Adrenal gland (tissue), 5 donors: ENCODE data around the gene SEMA5A.

ENCODE experiments used
- POLR2A ChIP-seq, 2 donors: fragments of 450-650 bp; IDR thresholded peaks; one replicate each; pipeline ENCODE4 v1.6.1; 2017; ENCODE audit warnings: antibody characterized with exemption in 2 of 2, mild to moderate bottlenecking in 2 of 2, moderate library complexity in 1 of 2
- TF ChIP-seq, protein P1 (sequence below), 6 experiments: fragments of 450-650 bp in 4 of 6; fragments of 200-600 bp in 2 of 6; sonication (generic) in 1 of 6; IDR thresholded peaks; 1 replicate in 5 of 6; 2 replicates in 1 of 6; pipeline versions ENCODE4 v1.5.1 to v1.8.0; 2016 to 2021; ENCODE audit warnings: antibody characterized with exemption in 6 of 6, mild to moderate bottlenecking in 2 of 6, moderate library complexity in 1 of 6
- donor health status: DM: no; HTN: no; CAD: no.

GRCh38 chr5:9482381-9482780 lies 63.5 kb downstream of the SEMA5A start:
- TF ChIP-seq, protein P1, sequence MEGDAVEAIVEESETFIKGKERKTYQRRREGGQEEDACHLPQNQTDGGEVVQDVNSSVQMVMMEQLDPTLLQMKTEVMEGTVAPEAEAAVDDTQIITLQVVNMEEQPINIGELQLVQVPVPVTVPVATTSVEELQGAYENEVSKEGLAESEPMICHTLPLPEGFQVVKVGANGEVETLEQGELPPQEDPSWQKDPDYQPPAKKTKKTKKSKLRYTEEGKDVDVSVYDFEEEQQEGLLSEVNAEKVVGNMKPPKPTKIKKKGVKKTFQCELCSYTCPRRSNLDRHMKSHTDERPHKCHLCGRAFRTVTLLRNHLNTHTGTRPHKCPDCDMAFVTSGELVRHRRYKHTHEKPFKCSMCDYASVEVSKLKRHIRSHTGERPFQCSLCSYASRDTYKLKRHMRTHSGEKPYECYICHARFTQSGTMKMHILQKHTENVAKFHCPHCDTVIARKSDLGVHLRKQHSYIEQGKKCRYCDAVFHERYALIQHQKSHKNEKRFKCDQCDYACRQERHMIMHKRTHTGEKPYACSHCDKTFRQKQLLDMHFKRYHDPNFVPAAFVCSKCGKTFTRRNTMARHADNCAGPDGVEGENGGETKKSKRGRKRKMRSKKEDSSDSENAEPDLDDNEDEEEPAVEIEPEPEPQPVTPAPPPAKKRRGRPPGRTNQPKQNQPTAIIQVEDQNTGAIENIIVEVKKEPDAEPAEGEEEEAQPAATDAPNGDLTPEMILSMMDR (IDR thresholded peaks at IDR 0.05): no peak
- TF ChIP-seq POLR2A (IDR thresholded peaks at IDR 0.05): no peak
